Neural progenitor cell (in vitro differentiated cells): ENCODE measurements around the gene GLG1.

Source experiments
- EZH2phosphoT487 ChIP-seq: fragments of 200-600 bp; sonication (generic); IDR thresholded peaks from 2 replicates; pipeline ENCODE4 v1.6.1; 2017; ENCODE audit warnings: antibody characterized with exemption
- TF ChIP-seq, protein P1 (sequence below): fragments of 200-600 bp; sonication (generic); IDR thresholded peaks from 2 replicates; pipeline ENCODE4 v1.5.1; 2017; ENCODE audit warnings: antibody characterized with exemption, mild to moderate bottlenecking

DNA sequence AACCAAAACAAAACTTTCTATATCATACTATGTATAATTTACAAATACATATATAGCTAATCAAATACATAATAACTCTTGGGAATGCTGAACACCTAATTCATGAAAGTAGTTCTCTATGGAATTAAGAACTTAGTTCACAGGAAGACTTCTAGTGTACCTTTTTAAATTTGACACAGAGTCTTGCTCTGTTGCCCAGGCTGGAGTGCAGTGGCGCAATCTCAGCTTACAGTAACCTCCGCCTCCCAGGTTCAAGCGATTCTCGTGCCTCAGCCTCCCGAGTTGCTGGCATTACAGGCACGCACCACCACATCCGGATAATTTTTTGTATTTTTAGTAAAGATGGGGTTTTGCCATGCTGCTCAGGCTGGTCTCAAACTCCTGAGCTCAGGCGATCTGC, 35.1 kb upstream of the GLG1 start:
- TF ChIP-seq, protein P1, sequence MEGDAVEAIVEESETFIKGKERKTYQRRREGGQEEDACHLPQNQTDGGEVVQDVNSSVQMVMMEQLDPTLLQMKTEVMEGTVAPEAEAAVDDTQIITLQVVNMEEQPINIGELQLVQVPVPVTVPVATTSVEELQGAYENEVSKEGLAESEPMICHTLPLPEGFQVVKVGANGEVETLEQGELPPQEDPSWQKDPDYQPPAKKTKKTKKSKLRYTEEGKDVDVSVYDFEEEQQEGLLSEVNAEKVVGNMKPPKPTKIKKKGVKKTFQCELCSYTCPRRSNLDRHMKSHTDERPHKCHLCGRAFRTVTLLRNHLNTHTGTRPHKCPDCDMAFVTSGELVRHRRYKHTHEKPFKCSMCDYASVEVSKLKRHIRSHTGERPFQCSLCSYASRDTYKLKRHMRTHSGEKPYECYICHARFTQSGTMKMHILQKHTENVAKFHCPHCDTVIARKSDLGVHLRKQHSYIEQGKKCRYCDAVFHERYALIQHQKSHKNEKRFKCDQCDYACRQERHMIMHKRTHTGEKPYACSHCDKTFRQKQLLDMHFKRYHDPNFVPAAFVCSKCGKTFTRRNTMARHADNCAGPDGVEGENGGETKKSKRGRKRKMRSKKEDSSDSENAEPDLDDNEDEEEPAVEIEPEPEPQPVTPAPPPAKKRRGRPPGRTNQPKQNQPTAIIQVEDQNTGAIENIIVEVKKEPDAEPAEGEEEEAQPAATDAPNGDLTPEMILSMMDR = no peak
- TF ChIP-seq EZH2phosphoT487 = no peak
